Measurements from ENCODE around the gene RTEL1. TPM values are rescaled to one million over a fixed set of nuclear protein-coding genes. Genes with fewer than 3 reads are reported as not detected.

RTEL1 gene
- total and polyA plus RNA-seq, 9 donors = 6.2 to 44.2 (median 21.3) TPM

DNA sequence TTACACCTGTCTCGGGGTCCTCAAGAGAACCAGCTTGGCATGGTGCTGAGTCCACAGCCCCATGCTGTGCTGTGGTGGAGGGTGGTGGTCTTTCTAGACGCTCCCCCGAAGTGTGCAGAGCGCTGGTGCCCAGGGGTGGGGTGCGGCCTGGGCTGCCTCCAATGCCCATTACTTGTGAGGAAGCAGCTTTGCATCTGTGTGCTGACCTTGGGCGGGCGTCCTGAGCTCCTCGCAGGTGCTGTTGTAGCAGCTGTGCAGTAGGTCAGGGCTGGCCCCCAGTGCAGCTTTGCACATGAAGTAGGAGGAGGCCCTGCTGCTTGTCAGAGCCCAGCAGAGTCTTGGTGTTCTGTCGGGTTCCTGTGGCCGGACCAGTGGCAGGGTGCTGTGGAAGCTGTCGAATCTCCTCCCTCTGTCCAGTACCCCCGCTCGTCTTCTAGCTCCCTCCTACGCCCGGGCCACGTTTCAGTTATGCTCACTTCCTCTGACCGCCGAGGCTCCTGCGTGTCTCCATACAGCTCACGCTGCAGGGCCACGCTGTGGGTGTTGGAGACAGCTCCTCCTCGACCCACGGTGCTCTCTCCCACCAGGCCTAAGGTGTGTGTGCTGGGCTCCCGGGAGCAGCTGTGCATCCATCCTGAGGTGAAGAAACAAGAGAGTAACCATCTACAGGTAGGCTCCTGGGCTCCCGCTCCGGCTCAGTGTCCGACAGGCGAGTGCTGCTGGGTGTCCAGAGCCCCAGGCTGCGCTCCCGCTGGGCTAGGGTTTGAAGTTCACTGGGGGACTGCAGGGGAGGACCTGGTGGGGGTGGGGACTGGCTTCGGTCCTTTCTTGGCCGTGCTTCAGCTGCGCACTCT is 4.1 kb downstream of the RTEL1 start:
- Histone ChIP-seq H3K9me3 (no peaks in the 10 kb centered on the region), H3K4me3 (no peak overlapping the region), H3K4me1 (ENCODE audit: insufficient read depth) (peaks cover 7% of the 10 kb centered on the region), H3K27me3 (no peaks in the 10 kb centered on the region), H3K27ac (no peak overlapping the region), H3K36me3 (no peaks in the 10 kb centered on the region)
- TF ChIP-seq POLR2A (IDR thresholded peaks at IDR 0.05) (no peak), EP300 (IDR thresholded peaks at IDR 0.05) (no peak)
- TF ChIP-seq, protein P1, sequence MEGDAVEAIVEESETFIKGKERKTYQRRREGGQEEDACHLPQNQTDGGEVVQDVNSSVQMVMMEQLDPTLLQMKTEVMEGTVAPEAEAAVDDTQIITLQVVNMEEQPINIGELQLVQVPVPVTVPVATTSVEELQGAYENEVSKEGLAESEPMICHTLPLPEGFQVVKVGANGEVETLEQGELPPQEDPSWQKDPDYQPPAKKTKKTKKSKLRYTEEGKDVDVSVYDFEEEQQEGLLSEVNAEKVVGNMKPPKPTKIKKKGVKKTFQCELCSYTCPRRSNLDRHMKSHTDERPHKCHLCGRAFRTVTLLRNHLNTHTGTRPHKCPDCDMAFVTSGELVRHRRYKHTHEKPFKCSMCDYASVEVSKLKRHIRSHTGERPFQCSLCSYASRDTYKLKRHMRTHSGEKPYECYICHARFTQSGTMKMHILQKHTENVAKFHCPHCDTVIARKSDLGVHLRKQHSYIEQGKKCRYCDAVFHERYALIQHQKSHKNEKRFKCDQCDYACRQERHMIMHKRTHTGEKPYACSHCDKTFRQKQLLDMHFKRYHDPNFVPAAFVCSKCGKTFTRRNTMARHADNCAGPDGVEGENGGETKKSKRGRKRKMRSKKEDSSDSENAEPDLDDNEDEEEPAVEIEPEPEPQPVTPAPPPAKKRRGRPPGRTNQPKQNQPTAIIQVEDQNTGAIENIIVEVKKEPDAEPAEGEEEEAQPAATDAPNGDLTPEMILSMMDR (IDR thresholded peaks at IDR 0.05) = no peak
- intact Hi-C loops (cut with DNase I) = no loop called here
- DNase-seq = peak in 2 of 5 donors; percentile 25 to 38
- 90 to 92% (median 90%) methylated on average over 33 of the region's 33 CpGs for WGBS, 3 donors

DNA sequence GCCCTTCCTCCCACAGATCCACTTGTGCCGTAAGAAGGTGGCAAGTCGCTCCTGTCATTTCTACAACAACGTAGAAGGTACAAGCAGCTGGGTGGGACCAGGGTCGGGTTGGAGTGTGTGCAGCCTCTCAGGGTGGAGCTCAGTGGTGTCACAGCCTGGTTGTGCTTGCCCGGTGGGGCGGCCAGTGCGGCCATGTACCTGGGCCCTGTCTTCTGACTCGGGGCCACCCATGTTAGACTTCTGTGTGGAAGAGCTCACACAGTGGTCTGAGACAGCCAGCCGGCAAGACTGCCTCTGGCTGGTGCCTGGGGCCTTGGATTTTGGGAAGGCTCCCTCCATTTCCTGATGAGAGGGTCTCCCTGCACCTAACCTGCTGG is 4.7 kb downstream of the RTEL1 start:
- Histone ChIP-seq H3K9me3 (no peaks in the 10 kb centered on the region), H3K4me1 (ENCODE audit: insufficient read depth) (peaks cover 4% of the 10 kb centered on the region), H3K36me3 (no peaks in the 10 kb centered on the region), H3K27ac (no peak overlapping the region), H3K27me3 (no peaks in the 10 kb centered on the region), H3K4me3 (no peak overlapping the region)
- intact Hi-C loops (cut with DNase I) = no loop called here
- no peak for DNase-seq
- no peak for TF ChIP-seq POLR2A (IDR thresholded peaks at IDR 0.05)
- TF ChIP-seq, protein P1 (IDR thresholded peaks at IDR 0.05) = no peak
- TF ChIP-seq EP300 (IDR thresholded peaks at IDR 0.05) = no peak
- WGBS, 3 donors = 86 to 95% (median 90%) methylated on average over 9 of the region's 9 CpGs

DNA sequence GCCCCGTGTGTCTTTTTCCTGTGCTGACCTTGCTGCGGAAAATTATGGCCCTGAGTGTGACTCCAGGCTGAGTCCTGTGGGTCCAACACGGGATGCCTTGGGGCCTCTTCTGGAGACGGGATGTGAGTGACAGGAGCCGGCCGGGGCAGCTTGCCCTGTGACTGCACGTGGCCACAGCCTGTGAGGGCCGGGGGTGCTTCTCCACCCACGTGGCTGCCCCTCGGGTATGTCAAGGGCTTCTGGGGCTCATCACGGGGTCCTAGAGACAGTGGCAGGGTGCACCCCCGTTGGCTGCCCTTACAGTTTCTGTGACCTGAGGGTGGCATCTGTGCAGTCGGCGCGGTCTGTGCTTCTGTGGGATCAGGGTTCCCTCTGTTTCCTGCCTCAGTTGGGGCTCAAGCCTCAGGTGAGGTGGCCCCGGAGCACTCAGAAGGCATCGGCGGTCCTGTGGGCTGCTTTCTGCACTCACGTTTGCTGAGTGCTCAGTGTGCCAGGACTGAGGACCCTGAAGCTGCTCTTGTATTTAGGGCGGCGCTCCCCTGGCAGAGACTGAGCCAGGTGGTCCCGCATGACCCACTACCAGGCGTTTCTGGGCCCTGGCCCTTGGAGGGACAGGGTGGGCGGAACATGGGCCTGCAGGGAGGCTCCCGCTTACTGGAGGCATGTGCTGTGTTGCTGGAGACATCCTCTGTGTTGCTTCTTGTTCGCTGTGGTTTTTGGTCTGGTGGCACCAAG is 5.4 kb downstream of the RTEL1 start:
- no peaks in the 10 kb centered on the region for H3K36me3 ChIP-seq
- H3K9me3 ChIP-seq = no peaks in the 10 kb centered on the region
- peaks cover 4% of the 10 kb centered on the region for H3K4me1 ChIP-seq (ENCODE audit: insufficient read depth)
- H3K27ac ChIP-seq = no peak overlapping the region
- DNase-seq = peak in 1 of 5 donors; percentile 28
- intact Hi-C loops (cut with DNase I) = no loop called here
- H3K27me3 ChIP-seq = no peaks in the 10 kb centered on the region
- no peak overlapping the region for H3K4me3 ChIP-seq
- TF ChIP-seq EP300 (IDR thresholded peaks at IDR 0.05) (no peak), POLR2A (IDR thresholded peaks at IDR 0.05) (no peak)
- TF ChIP-seq, protein P1 (IDR thresholded peaks at IDR 0.05) = no peak
- 89 to 92% (median 90%) methylated on average over 26 of the region's 26 CpGs for WGBS, 3 donors

DNA sequence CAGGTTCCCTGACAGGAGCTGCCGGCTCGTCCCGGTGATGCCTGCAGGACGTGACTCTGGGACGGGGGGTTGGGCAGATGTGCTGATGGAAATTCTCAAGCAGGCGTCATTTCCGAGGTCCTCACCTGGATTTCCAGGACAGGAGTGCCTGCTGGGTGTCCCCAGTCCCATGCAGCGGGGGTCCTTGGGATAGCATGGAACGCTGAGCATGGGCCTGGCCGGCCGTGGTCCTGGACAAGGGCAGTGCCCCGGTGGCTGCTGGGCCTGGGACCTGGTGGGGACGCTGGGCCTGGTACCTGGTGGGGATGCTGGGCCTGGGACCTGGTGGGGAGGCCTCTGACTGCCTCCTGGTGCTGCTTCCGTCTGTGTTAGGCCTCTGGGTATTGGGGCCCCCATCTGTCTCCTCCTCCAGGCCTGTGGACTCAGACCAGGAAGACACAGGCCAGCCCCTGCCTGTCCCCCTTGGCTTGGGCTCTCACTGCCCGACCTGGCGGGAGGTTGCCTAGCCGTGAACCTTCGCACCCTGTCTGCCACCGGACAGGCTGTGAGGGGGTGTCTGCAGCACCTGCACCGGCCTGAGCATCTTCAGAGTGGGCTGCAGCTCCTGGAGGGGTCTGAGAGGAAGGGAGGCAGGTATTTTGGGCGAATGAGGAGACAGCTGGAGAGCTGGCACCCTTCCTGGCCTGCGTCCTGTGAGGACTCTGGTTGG is 6.2 kb downstream of the RTEL1 start:
- DNase-seq = no peak
- Histone ChIP-seq H3K27me3 (no peaks in the 10 kb centered on the region), H3K4me1 (ENCODE audit: insufficient read depth) (peaks cover 2% of the 10 kb centered on the region), H3K4me3 (no peak overlapping the region), H3K36me3 (no peaks in the 10 kb centered on the region), H3K9me3 (no peaks in the 10 kb centered on the region), H3K27ac (no peak overlapping the region)
- 79 to 90% (median 83%) methylated on average over 15 to 22 of the region's 22 CpGs for WGBS, 3 donors
- intact Hi-C loops (cut with DNase I) = no loop called here
- TF ChIP-seq POLR2A (IDR thresholded peaks at IDR 0.05) (no peak), EP300 (IDR thresholded peaks at IDR 0.05) (no peak)
- TF ChIP-seq, protein P1 (IDR thresholded peaks at IDR 0.05) = no peak
